Frontal cortex (tissue), 4 donors: ENCODE data around the gene AP1M1. TPM values are rescaled to one million over a fixed set of nuclear protein-coding genes. Genes with fewer than 3 reads are reported as not detected.
A peak's percentile ranks its signal among the peaks of the same experiment; 100 is the strongest.

ENCODE experiments used
- DNase-seq, 2 donors: peaks; one replicate each; pipeline ENCODE4 v3.0.0; 2012; ENCODE audit warnings: low spot score in 2 of 2
- FAIRE-seq: peaks from 2 replicates; lab custom pipeline; 2012; peaks lifted over from hg19 to GRCh38; lab: Jason Lieb, UNC
- total RNA-seq: library from RNA; depleted of rRNA; stranded (reverse); fragments of >200 nt; gene quantifications from one replicate; pipeline ENCODE4 v1.2.3, GENCODE V29; 2014
- donor health status: control.
- donor health status: control.
- donor health status: control.

AP1M1 gene
- total RNA-seq, 1 donor from 2014 or later = 28.1 TPM

GRCh38 chr19:16254851-16255408, 57.2 kb downstream of the AP1M1 start:
- FAIRE-seq = no peak
- DNase-seq = no peak

DNA sequence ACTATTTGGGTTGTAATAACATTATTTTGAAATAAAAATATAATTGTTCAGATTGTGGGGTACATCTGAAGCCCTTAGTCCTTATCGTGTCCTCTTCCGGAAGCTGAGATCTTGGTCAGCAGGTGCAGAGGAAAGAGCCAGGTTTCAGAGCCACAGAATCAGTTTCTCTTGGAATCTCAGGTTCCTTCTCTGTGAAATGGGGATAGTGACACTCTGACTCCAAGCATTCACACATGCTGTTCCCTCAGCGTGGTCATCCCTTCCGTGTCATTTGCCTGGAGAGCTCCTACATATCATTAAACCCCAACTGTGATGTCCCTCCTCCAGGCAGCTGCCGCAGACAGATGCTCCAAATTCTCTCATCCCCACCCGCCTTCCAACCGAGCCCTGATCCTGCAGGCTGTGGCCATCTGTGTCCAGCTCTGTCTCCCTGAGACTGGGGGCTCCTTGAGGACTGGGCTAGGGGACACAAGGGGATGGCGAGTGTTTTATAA, 59.8 kb downstream of the AP1M1 start:
- DNase-seq (no peak), FAIRE-seq (no peak)

DNA sequence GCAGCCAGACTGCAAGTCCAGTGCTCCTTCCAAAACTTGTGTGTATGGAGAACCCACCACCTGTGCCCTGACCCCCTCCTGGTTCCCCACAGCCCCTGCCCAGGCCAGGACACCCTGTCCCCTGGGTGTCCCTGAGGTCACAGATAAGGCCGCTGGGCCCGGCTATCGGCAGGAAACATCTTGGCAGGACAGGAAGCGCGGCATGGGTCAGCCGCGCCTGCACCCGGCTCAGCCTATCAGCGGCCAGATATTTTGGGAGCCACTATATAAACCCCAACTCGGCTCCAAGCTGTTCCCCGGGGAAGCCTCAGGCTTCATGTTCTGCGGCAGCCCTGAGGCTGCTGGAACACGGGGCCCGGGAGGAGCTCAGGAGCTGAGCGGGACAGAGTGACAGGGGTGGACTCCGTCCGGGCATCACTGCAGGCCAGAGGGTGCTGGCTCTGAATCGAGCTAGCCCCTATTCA, 60.8 kb downstream of the AP1M1 start:
- DNase-seq (peak in 1 of 2 donors; percentile 58), FAIRE-seq (no peak)

DNA sequence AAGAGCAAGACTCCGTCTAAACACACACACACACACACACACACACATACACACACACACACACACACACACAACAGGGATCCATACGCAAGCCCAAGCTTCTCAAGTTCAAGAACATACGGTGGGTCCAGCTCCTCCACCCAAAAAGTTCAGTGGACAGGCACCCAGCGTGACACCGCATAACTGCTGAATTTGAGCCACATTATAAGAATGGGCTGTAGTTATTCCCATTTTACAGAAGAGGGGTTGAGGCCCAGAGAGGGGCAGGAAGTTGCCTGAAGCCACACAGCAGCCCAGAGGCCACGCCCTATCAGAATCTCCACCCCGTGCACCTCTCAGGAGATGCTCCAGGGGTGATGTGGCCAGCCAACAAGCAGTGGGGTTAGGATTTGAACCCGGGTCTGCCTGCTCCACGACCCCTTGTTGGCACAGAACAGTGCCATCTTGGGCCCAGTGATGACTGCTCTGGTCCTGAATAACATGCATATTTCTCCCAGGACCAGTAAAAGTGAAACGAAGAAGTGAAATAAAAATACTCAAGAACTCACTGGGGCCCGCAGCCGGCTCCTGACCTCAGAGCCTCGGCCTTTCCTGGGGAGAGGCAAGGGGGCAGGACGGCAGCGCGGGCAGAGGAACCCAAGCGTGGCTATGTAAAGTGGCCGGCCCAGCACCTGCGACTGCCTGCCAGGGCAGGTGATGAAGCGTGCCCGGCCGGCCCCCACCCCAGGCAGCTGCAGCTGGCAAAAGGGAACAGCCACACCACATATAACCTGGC, 61.9 kb downstream of the AP1M1 start:
- FAIRE-seq = no peak
- no peak for DNase-seq

DNA sequence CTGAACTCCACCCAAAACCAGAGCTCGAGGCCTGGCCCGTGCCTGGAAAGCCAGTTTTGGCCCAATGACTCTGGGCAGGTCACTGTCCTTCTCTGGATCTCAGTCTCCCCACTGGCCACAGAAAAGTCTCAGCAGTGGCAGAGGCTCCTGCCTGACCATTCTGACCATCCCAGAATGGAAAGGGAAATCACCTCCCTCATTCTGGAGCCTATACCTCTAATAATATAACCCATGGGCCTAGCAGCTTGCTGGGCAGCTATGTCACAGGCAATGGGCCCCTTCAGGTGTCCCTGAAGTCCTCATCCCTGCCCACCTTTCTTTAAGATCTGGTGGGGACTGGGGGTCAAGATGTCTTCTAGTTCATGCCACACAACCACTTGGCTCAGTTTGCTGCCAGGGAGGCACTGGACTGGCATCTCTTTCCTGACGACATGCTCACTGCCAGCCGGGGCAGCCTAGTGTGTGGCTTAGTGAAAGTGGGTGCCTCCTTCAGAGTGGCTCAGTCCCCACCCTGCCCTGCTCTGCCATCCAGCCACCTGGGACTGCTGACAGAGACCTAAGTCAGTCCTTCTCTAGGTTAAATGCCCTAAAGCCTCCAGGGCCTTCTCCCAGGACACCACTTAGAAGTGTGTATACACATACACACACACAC, 62.6 kb downstream of the AP1M1 start:
- FAIRE-seq (no peak), DNase-seq (no peak)

DNA sequence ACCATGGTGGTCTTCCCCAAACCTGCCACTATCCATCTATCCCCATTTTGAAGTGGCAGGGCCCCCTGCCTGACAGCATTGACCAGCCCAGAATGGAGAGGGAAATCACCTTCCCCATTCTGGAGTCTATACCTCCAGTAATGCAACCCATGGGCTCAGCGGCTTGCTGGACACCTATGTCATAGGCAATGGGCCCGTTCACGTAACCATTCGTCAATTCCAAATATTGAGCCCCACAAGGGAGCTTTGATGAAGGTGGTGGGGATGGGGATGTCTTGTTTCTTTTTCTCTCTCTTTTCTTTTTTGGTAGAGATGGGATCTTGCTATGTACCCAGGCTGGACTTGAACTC, 63.1 kb downstream of the AP1M1 start:
- DNase-seq = no peak
- no peak for FAIRE-seq

DNA sequence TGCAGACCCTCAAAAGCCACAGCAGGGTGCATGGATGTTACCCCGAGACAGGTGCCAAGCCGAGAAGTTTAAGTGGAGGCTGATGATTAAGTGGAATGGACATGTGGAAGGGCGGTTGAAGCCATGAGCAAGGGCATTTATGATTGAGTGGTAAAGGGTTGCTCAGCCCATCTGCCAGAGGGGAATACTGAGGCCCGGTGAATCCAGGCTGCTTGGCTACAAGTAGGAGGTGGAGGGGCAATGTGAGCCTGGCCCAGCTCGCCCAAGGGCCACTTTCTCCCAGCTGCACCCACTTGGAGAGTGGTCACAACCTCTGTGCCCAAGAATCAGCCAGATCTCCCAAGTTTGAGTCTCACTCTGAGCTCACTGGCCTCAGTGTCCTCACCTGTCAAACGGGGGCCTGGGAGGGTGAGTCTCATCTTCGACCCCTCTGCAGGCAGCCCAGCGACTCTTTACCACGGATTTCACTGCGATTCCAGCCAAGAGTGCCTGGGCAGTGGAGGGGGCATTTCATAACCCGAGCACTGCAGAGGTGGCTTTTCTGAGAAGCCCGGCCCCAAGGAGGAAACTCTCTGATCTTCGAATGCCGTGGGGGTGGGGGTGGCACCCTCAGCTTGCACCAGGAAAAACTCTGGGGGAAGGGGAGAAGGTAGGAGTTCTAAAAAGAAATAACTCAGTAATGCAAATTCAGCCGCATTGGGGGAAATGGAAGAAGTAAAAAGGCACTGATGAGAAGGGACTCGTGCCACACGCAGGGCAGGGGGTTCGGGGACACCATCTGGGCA, 64.1 kb downstream of the AP1M1 start:
- no peak for FAIRE-seq

GRCh38 chr19:16262618-16263017, 64.9 kb downstream of the AP1M1 start:
- DNase-seq (no peak), FAIRE-seq (no peak)

More for the DNA sequence above, 64.1 kb downstream of the AP1M1 start:
- DNase-seq = no peak

DNA sequence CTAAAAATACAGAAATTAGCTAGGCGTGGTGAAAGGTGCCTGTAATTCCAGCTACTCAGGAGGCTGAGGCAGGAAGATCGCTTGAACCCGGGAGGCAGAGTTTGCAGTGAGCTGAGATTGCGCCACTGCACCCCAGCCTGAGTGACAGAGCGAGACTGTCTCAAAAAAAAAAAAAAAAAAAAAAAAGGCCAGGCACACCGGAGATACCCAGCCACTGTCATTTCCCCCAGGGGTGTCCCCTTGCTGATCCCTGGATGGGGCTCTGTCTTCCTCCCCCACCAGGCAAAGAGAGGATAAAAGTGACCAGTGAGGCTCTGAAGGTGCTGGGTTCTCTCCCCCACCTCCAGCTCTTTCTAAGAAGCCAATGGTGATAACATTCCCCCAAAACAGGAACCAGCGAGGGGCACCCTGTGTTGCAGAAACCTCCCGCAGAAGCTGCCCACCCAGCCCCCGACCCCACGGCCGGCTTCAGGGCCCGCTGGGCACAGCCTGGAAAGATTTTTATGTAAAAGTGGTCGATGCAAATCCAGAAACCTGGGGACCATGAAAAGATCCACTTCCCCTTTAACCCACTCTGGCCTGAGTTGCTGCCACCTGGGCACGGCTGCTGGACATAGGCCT, 65.5 kb downstream of the AP1M1 start:
- no peak for DNase-seq
- FAIRE-seq = no peak

- no peak for FAIRE-seq
- no peak for DNase-seq
Measured at GRCh38 chr19:16265205-16265604, 67.5 kb downstream of the AP1M1 start.

- no peak for FAIRE-seq
- no peak for DNase-seq
Measured at GRCh38 chr19:16265890-16266585, 68.3 kb downstream of the AP1M1 start.

- no peak for FAIRE-seq
Measured at GRCh38 chr19:16266586-16266942, 68.9 kb downstream of the AP1M1 start.

GRCh38 chr19:16268676-16269319, 71.1 kb downstream of the AP1M1 start:
- DNase-seq (no peak), FAIRE-seq (no peak)

More at GRCh38 chr19:16266586-16266942, 68.9 kb downstream of the AP1M1 start:
- DNase-seq = no peak

DNA sequence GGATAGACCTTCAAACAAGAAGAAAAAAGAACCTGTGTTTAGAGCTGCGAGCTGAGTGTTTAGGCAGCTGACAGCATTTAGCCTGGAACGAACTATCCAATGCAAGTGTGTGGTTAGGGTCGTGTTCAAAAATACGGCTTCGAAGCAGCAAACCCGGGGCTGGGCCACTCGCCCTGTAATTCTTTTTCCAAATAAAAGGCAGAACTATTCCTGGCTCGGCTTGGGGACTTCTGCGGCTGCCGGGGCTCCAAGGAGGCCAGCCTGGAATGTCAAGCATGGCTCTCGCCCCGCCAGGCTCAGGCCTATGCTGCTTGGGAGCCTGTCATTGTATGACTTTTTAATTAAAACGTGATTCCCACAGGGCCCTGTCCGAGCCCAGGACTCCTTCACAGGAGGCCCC, 75.2 kb downstream of the AP1M1 start:
- FAIRE-seq = no peak
- no peak for DNase-seq

- FAIRE-seq = no peak
- DNase-seq = no peak
Measured at GRCh38 chr19:16274447-16274846, 76.7 kb downstream of the AP1M1 start.

DNA sequence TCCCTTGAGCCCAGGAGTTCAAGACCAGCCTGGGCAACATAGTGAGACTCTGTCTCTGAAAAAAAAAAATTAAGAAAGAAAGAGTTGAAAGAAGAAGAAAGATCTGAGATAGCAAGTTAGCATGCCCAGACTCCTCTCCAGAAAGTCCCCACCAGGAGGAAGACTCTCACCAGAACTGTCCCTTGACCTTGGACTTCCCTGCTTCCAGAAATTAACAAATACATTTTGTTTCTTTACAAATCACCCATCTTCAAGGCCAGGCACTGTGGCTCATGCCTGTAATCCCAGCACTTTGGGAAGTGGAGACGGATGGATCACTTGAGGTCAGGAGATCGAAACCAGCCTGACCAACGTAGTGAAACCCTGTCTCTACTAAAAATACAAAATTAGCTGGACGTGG, 82.6 kb downstream of the AP1M1 start:
- FAIRE-seq = no peak
- no peak for DNase-seq

DNA sequence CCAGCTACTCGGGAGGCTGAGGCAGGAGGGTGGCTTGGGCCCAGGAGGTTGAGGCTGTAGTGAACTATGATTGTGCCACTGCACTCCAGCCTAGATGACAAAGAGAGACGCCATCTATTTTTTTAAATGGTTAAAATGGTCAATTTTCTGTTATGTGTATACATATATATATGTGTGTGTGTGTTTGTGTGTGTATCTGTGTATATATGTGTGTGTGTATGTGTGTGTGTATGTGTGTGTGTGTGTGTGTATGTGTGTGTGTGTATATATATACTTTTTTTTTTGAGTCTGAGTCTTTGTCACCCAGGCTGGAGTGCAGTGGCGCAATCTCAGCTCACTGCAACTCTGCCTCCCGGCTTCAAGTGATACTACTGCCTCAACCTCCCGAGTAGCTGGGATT, 84.0 kb downstream of the AP1M1 start:
- no peak for DNase-seq
- no peak for FAIRE-seq

DNA sequence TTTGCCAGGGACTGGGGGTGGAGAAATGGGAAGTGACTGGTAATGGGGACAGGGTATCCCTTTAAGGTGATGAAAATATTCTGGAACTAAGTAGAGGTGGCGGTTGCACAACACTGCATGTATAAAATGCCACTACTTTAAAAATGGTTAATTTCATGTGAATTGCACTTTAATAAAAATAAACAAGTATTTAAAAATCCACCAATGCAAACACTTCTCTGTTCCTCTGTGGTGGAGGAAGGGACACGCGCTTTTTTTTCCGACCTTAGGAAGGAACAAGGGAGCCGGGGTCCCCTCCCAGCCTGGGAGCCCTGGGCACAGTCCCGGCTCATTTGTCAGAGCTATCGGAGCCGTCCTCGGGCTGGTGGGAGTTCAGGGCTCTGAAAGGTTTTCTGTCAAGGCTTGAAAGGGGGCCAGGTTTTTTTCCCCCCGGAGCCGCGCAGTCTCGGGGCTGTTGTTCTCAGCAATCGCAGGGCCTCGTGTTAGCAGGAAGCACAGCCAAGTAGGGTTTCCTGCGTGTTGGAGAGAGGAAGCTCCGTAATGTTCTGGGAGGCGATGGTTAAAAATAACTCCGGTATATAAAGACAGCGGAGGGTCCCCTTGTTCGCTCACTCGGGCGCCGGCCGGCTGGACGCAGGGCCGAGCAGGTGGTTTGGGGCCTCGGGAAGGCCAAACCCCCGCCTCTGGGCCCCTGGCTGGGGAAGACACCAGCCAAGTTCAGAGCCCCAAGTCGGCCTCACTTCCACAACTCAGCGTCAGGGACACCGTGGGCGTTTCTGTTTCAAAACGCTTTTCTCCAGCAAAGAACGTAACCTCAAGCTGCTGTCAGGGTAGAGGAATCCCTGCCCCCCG, 85.7 kb downstream of the AP1M1 start:
- FAIRE-seq = no peak

More for the DNA sequence above, 85.7 kb downstream of the AP1M1 start:
- DNase-seq = peak; percentile 34 to 70
